Gastrocnemius medialis (tissue), 4 donors: ENCODE results near the gene GALNTL6.

Source experiments
- CTCF ChIP-seq, 5 experiments: fragments of 450-650 bp in 3 of 5; fragments of 200-600 bp in 2 of 5; sonication (generic) in 2 of 5; IDR thresholded peaks in 4 of 5; conservative IDR thresholded peaks in 1 of 5; 1 replicate in 4 of 5; 2 replicates in 1 of 5; pipeline ENCODE4 v1.5.1; 2016 to 2019; ENCODE audit warnings: antibody characterized with exemption in 5 of 5, mild to moderate bottlenecking in 3 of 5, moderate library complexity in 3 of 5
- POLR2A ChIP-seq, 2 donors: fragments of 450-650 bp; IDR thresholded peaks; one replicate each; pipeline ENCODE4 v1.6.1; 2017; ENCODE audit warnings: antibody characterized with exemption in 2 of 2, mild to moderate bottlenecking in 2 of 2, moderate library complexity in 2 of 2

GRCh38 chr4:171851295-171851694, 38.1 kb downstream of the GALNTL6 start:
- TF ChIP-seq CTCF (IDR thresholded peaks at IDR 0.05 in 4 of 5, conservative IDR thresholded peaks at IDR 0.05 in 1 of 5) (no peak), POLR2A (IDR thresholded peaks at IDR 0.05) (no peak)
